Umbilical cord (tissue), 2 donors: Measurements from ENCODE around the gene HPSE2. TPM values are rescaled to one million over a fixed set of nuclear protein-coding genes. Genes with fewer than 3 reads are reported as not detected.

Experiments
- DNase-seq: peaks from one replicate; pipeline ENCODE4 v3.0.0-alpha.2; 2015; ENCODE audit warnings: low spot score
- total RNA-seq: library from RNA; depleted of rRNA; stranded (reverse); fragments of >200 nt; gene quantifications from one replicate; pipeline ENCODE4 v1.2.3, GENCODE V29; 2014; ENCODE audit warnings: low replicate concordance; ENCODE audit not compliant: insufficient read depth

HPSE2 gene
- total RNA-seq, 1 donor from 2014 or later = 18.8 TPM

DNA sequence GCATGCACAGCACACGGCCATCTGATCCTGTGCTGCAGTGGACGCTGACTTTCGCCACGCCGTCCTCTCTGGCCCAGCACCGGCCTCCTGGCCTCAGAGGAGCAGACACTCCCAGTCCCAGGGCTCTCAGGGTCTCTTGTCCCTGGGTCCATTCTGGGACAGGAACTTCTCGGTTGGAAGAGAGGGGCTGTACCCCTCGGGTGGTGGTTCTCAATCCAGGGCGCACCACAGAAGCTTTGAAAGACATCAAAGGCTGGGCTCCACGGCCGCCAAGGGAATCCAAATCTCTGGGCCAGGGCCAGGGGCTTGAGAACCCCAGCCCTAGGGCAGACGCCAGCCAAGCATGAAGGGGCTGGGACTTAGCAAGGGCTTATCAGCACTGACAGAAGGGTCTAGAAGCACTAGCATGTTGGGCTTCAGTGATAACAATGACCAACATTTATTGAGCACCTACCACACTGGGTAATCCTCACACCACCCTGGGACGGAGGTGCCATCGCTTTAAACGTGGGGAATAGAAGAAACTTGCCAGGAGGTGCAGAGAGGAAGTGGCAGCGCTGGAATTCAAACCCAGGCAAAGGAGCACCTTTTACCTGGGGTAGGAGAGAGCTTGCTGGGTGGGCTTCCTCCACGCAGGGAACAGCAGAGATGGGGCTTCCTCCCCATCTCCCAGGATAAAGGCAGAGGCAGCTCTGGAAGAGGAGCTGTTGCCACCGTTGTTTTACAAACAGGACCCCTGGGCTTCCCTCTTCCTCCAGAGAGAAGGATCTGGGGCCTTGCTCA is 818.9 kb downstream of the HPSE2 start:
- DNase-seq = no peak

DNA sequence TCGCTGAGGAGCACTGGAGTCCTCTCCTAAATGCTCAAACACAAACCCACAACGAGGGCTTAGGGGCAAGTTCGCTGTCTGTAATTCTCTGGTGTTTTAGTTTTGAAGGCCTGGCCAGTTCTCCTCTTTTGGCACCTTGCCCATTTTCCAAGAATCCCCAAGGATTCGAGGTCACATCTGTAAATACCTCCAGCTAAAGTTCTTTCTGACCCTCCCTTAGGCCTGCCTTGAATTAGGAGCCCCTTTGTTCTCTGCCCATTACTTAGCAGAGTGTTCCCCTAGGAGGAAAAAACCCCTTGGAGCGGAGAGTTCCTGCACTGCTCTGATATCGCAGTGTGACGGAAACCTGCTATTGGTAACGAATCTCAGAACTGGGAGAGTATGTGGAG is 819.9 kb downstream of the HPSE2 start:
- peak; percentile 73 for DNase-seq

DNA sequence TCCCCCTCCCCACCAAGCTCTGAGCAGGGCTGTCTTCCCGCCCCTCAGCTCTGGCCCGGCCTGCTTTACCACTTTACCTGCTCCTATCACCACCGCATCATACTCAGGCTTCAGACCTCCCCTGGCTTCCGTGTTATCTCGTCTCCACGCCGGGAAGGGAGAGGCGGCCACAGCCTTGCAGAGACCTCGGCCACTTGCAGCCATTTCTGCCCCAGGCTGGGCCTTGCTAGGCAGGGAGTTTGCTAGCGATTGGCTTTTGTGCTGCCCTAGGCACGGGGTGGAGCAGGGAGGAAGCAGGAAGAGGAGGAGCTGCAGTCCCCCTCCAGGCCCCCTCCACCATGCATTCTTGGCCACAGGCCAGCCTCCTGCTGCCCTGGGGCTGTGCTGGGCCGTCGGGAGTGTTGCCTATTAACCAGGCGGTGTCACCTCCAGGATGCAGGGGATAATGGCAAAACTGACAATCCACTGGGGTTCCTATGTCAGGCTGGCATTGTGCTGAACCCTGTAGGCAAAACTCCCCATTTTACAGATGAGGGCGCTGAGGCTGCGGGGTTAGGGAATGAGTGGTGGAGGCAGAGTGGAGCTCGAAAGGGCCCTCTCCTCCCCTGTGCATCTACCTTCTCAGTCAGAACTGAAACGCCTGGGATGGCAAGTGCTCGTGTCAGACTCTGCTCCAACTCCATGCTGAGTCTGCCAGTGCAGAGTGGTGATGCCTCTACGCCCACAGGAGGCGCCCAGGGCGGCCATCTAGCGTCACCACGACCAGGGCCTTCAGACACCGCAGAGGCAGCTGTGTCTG is 820.5 kb downstream of the HPSE2 start, which contains the start of gene PYROXD2:
Gene PYROXD2, minus strand, starts transcription at position 251 of the 799 bp plus-strand sequence. Its CDS starts 47 bp downstream, at position 204.
- peak; percentile 97 for DNase-seq

GRCh38 chr10:98414578-98414931 is 821.1 kb downstream of the HPSE2 start:
- no peak for DNase-seq

DNA sequence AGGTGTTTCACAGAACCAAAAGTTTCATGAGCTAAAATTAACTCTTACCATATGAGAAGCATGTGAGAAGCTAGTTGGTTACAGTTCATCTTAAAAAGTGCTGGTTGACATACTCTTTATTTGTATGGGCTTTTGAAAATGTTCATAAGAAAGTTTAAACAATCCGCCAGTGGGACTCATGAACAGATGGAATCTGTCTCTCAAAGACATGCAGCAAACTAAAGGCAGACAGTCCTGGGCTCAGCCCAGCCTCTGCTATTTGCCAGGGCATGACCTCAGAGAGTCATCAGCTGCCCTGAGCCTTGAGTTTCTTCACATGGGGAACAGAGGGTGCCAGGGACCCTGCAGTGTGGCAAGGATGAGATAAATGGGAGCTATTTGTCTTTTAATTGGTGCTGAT is 823.9 kb downstream of the HPSE2 start:
- no peak for DNase-seq

DNA sequence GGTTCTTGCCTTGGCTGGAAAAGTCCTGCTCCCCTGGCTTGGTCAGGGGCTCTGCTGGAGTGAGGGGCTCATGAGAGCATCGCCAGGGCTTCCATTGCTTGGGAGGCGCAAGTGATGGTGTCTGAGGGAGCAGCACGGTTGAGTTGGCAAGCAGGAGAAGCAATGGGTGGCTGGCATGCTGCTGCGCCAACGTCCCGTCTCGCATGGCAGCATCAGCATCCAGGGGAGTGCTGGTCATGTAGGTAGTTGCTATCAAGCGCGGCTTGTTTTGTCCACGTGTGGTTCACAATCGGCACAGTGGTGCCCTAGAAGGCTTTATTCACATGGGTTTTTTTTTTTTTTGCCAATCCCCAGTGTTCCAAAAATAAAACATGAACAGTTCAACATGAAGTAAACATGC is 824.5 kb downstream of the HPSE2 start:
- DNase-seq = no peak

GRCh38 chr10:98410759-98411158 is 824.9 kb downstream of the HPSE2 start:
- DNase-seq = no peak

DNA sequence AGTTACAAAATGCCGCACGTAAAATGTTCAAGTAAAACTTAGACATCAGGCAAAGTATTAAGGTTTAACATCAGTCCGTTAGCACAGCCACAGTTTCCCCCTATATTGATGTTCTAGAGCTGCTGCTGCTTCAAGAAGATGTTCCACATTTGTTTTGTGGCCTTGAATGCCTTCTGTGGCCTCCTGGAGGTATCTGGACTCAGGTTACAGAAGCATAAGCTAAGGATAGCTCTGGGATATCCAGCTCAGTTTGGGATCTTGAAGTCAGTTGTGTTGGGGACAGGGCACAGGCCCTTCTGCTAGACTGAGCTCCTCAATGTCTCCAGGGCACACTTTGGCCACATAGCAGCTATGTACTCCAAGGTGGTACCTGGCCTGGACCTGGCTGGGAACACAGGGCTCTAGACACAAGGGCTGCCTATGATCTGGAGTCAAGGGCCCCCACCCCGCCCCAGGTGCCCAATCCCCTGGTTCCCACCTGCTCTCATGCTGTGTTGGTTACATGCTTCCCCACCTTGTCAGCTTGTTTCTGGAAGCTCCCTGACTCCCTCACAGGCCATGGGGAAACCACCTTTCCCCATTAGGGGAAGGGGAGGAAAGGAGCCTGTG is 825.4 kb downstream of the HPSE2 start:
- no peak for DNase-seq

DNA sequence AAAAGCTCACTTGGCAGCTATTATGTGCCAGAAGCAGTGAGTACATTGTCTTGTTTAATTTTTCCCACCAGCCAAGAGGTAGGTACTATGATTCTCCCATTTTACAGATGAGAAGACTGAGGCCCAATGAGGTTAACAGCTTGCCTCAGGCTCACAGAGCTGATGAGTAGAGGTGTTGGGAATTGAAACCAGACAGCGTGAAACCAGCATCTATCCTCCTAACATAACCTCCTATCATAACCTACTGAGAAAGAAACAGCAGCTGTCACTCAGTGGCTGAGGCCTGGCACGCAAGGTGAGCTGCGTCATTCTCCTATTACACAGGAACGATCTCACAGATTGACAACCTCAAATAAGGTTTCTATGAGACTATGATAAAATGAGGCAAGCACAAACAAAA is 826.9 kb downstream of the HPSE2 start:
- no peak for DNase-seq

- no peak for DNase-seq
These were observed 827.9 kb downstream of the HPSE2 start for GRCh38 chr10:98407744-98408241.

Other genes starting within 250 kb of the HPSE2 start
- gene CNNM1, start 93.5 kb upstream of the HPSE2 start, total RNA-seq = 0.72 TPM
- gene GOT1, start 194.8 kb upstream of the HPSE2 start, total RNA-seq = 2.6 TPM